Right lobe of liver (tissue), 4 donors: ENCODE data around the gene CBX7.

Experiments used
- POLR2A ChIP-seq: fragments of 450-650 bp; IDR thresholded peaks from one replicate; pipeline ENCODE4 v1.6.1; 2017; ENCODE audit warnings: antibody characterized with exemption, mild to moderate bottlenecking
- TF ChIP-seq, protein P1 (sequence below), 4 donors: fragments of 200-600 bp in 3 of 4; fragments of 450-650 bp in 1 of 4; IDR thresholded peaks; one replicate each; pipeline versions ENCODE4 v1.5.1 to v1.8.0; 2016 to 2022; ENCODE audit warnings: antibody characterized with exemption in 4 of 4, mild to moderate bottlenecking in 2 of 4
- donor health status: DM: no; HTN: no; CAD: no.
- donor health status: DM: no; HTN: no; CAD: no.
- donor health status: DM: no; HTN: yes; CAD: no.

DNA sequence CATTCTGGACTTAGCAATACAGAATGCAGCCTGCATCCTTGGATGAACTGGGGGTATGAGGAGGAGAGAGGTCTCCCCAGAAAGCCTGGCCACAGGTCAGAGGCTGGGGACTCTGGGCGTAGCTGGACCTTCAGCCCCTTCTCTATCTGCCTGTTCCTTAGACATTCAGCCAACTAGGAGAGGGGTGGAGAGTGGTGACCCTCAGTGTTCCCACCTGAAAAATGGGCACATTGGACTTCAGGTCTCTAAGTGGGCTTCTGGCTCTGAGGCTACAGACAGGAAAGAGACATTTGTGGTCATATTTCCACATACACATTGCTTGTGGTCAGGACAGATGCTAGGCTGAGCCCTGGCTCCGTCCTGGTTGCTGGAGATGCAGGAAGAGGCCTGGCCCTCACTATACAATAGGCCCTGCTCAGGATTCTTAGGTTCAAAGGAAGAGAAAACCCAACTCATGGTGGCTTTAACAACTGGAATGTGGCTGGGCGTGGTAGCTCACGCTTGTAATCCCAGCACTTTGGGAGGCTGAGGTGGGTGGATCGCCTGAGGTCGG, 30.1 kb upstream of the CBX7 start:
- TF ChIP-seq, protein P1, sequence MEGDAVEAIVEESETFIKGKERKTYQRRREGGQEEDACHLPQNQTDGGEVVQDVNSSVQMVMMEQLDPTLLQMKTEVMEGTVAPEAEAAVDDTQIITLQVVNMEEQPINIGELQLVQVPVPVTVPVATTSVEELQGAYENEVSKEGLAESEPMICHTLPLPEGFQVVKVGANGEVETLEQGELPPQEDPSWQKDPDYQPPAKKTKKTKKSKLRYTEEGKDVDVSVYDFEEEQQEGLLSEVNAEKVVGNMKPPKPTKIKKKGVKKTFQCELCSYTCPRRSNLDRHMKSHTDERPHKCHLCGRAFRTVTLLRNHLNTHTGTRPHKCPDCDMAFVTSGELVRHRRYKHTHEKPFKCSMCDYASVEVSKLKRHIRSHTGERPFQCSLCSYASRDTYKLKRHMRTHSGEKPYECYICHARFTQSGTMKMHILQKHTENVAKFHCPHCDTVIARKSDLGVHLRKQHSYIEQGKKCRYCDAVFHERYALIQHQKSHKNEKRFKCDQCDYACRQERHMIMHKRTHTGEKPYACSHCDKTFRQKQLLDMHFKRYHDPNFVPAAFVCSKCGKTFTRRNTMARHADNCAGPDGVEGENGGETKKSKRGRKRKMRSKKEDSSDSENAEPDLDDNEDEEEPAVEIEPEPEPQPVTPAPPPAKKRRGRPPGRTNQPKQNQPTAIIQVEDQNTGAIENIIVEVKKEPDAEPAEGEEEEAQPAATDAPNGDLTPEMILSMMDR (IDR thresholded peaks at IDR 0.05) = no peak
- TF ChIP-seq POLR2A = no peak
